LNCaP clone FGC (cell line): Measurements from ENCODE around the gene OIP5.
A peak's percentile ranks its signal among the peaks of the same experiment; 100 is the strongest.
"Not testable (repeated sequence)": the region's sequence is repeated elsewhere in the genome, so short reads cannot be mapped to it uniquely, and the experiment has no call there.

ENCODE experiments used
- DNase-seq: peaks from one replicate; pipeline ENCODE4 v3.0.0-alpha.2; 2011; ENCODE audit warnings: low read depth
- H3K4me3 ChIP-seq: 2 replicates; pipeline ENCODE4 v1.5.1; 2011; ENCODE audit warnings: mild to moderate bottlenecking, low read depth, low read length, control low read depth
- TF ChIP-seq, protein P1 (sequence below): IDR thresholded peaks from 2 replicates; pipeline ENCODE4 v1.5.1; 2012; ENCODE audit warnings: mild to moderate bottlenecking; ENCODE audit not compliant: control insufficient read depth, insufficient read depth; ENCODE audit errors: extremely low read depth

OIP5 gene

GRCh38 chr15:41304149-41304770, 28.1 kb downstream of the OIP5 start:
- DNase-seq: no peak
- no peak overlapping the region for H3K4me3 ChIP-seq
- TF ChIP-seq, protein P1, sequence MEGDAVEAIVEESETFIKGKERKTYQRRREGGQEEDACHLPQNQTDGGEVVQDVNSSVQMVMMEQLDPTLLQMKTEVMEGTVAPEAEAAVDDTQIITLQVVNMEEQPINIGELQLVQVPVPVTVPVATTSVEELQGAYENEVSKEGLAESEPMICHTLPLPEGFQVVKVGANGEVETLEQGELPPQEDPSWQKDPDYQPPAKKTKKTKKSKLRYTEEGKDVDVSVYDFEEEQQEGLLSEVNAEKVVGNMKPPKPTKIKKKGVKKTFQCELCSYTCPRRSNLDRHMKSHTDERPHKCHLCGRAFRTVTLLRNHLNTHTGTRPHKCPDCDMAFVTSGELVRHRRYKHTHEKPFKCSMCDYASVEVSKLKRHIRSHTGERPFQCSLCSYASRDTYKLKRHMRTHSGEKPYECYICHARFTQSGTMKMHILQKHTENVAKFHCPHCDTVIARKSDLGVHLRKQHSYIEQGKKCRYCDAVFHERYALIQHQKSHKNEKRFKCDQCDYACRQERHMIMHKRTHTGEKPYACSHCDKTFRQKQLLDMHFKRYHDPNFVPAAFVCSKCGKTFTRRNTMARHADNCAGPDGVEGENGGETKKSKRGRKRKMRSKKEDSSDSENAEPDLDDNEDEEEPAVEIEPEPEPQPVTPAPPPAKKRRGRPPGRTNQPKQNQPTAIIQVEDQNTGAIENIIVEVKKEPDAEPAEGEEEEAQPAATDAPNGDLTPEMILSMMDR: no peak

DNA sequence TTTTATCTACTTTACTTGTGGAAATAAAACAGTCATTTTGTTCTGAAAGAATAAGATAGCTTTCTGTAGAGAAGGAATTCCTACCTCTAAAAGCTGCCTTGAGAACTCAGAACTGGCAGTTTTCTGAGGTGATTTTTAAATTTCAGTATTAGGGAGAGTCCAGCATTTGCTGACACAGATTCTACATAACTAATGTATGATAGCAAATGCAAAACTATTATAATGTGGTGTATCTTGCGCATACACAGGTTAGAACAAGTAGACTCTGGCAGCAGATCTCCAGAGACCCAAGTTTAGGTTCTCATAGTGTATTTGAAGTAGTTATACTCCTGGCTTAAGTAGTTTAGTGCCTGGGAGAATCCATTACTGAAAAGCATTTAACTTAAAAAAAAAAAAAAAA, 30.8 kb downstream of the OIP5 start:
- H3K4me3 ChIP-seq: no peak overlapping the region
- TF ChIP-seq, protein P1: no peak
- DNase-seq: no peak

GRCh38 chr15:41301139-41301538, 31.3 kb downstream of the OIP5 start:
- not testable (repeated sequence) for DNase-seq

GRCh38 chr15:41292521-41292920, 39.9 kb downstream of the OIP5 start:
- DNase-seq: no peak
- TF ChIP-seq, protein P1: no peak
- no peak overlapping the region for H3K4me3 ChIP-seq

More at GRCh38 chr15:41301139-41301538, 31.3 kb downstream of the OIP5 start:
- H3K4me3 ChIP-seq: not testable (repeated sequence)

DNA sequence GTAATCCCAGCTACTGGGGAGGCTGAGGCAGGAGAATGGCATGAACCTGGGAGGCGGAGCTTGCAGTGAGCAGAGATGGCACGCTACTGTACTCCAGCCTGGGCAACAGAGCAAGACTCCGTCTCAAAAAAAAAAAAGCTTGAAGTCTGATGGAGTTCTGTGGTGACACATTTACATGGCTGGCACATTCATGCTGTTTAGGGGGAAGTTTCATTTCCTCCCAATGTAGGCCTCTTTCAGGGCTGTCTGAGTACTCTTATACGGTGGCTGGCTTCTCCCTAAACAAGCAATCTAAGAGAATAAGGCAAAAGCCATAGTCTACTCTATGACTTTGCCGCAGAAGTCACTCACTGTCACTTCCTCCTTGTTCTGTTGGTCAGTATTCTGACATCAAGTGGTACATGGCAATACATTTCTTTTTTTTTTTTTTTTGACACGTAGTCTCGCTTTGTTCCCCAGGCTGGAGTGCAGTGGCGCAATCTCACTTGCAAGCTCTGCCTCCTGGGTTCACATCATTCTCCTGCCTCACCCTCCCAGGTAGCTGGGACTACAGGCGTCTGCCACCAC, 41.2 kb downstream of the OIP5 start:
- TF ChIP-seq, protein P1: no peak
- DNase-seq: no peak
- H3K4me3 ChIP-seq: no peak overlapping the region

- no peak overlapping the region for H3K4me3 ChIP-seq
- peak; percentile 30 for DNase-seq
Measured at GRCh38 chr15:41289953-41290352, 42.4 kb downstream of the OIP5 start.

DNA sequence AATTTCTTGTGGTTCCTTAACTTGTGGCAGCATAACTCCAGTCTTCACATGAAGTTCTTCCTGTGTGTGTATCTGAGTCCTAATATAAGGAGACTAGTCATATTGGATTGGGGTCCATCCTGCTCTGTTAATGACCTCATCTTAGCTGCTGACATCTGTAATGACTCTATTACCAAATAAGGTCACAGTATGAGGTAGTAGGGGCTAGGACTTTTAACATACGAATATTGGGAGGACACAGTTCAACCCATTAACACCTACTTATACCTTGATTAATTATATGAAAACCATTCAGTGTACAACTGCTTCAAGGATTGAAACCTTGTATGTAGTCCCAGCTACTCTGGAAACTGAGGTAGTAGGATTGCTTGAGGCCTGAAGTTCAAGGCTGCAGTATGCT, 43.9 kb downstream of the OIP5 start:
- TF ChIP-seq, protein P1: no peak
- no peak for DNase-seq
- no peak overlapping the region for H3K4me3 ChIP-seq

More at GRCh38 chr15:41289953-41290352, 42.4 kb downstream of the OIP5 start:
- TF ChIP-seq, protein P1: no peak
